Measurements from ENCODE around the gene RAB28. TPM values are rescaled to one million over a fixed set of nuclear protein-coding genes. Genes with fewer than 3 reads are reported as not detected.

RAB28 gene
- total and polyA plus RNA-seq, 2 of the 8 experiments (the other 6 are each of a cell fraction or from before 2014, with no cell fraction given): 16.0 to 18.7 TPM

- H2AK5ac ChIP-seq (ENCODE audit: low read depth, low read length): no peak overlapping the region
- no peak overlapping the region for H2BK20ac ChIP-seq (ENCODE audit: low read length)
- H3K4ac ChIP-seq (replicated peaks; ENCODE audit: insufficient read length, low read depth, low read length): no peak overlapping the region
- no peaks in the 10 kb centered on the region for H3K4me1 ChIP-seq (replicated peaks in 1 of 4; ENCODE audit: control insufficient read depth in 3 of 4, insufficient read depth in 4 of 4, low read length in 3 of 4)
- no peak overlapping the region for H2BK5ac ChIP-seq (ENCODE audit: low read depth, low read length)
- H3K79me2 ChIP-seq (ENCODE audit: control insufficient read depth in 1 of 2, insufficient read depth in 2 of 2, low read length in 2 of 2): no peaks in the 10 kb centered on the region
- H3K56ac ChIP-seq (replicated peaks; ENCODE audit: insufficient read length, low read depth, low read length): no peak overlapping the region
- no peak overlapping the region for H4K91ac ChIP-seq (replicated peaks; ENCODE audit: insufficient read length, low read length)
- FAIRE-seq (no peak), DNase-seq (ENCODE audit: low read depth in 1 of 2, low spot score in 2 of 2) (no peak)
- ChIA-PET POLR2A (ENCODE audit: partially characterized antibody) (no interaction called here), CTCF (ENCODE audit: partially characterized antibody) (no interaction called here)
- H2BK120ac ChIP-seq (replicated peaks; ENCODE audit: low read depth, low read length): no peak overlapping the region
- no peak overlapping the region for H3K23ac ChIP-seq (ENCODE audit: insufficient read length)
- no peak overlapping the region for H3K14ac ChIP-seq (ENCODE audit: insufficient read length)
- H3K27ac ChIP-seq (ENCODE audit: low read depth, low read length): no peak overlapping the region
- H3K79me1 ChIP-seq (ENCODE audit: low read depth, low read length): no peaks in the 10 kb centered on the region
- H4K20me1 ChIP-seq (replicated peaks in 1 of 2; ENCODE audit: control insufficient read depth in 1 of 2, insufficient read depth in 2 of 2, low read length in 2 of 2): peaks cover 0 to 3% of the 10 kb centered on the region in 2 experiments
- H3K9me3 ChIP-seq (ENCODE audit: insufficient read depth in 2 of 2, low read depth in 1 of 2, low read length in 1 of 2): no peaks in the 10 kb centered on the region
- no peak overlapping the region for H4K5ac ChIP-seq (ENCODE audit: insufficient read length, low read depth, low read length)
- WGBS, 2 experiments (ENCODE audit: extremely low coverage in 1 of 2, insufficient coverage in 1 of 2, insufficient read length in 1 of 2, insufficient replicate concordance in 2 of 2, low coverage in 1 of 2, low lambda C conversion rate in 2 of 2, missing lambda C conversion rate in 1 of 2): 92% methylated on average over 1 of the region's 1 CpG; no CpG with 5 or more reads in 1 of the 2 experiments
- no peak overlapping the region for H4K8ac ChIP-seq (ENCODE audit: extremely low read depth, insufficient read depth, low read length)
- H2BK12ac ChIP-seq (ENCODE audit: low read depth, low read length): no peak overlapping the region
- no peak overlapping the region for H3K4me2 ChIP-seq (ENCODE audit: insufficient read depth in 1 of 2, low read depth in 2 of 2, low read length in 2 of 2)
- no peak overlapping the region for H2BK15ac ChIP-seq (ENCODE audit: low read length)
- H3K18ac ChIP-seq (ENCODE audit: extremely low read depth, low read length): no peak overlapping the region
- H3K9ac ChIP-seq (replicated peaks in 1 of 4; ENCODE audit: extremely low read depth in 1 of 4, low read depth in 3 of 4, low read length in 3 of 4): no peak overlapping the region
- no peaks in the 10 kb centered on the region for H3K23me2 ChIP-seq (ENCODE audit: low read depth, low read length)
- no peaks in the 10 kb centered on the region for H3K27me3 ChIP-seq (replicated peaks in 1 of 4; ENCODE audit: control insufficient read depth in 3 of 4, extremely low read depth in 1 of 4, insufficient read depth in 3 of 4, low read length in 3 of 4)
- H3K36me3 ChIP-seq (ENCODE audit: control insufficient read depth in 2 of 4, insufficient read depth in 4 of 4, low read length in 3 of 4): peaks cover 0 to 4% (median 0%) of the 10 kb centered on the region in 4 experiments; a peak in 1 of 8 replicates
- H2AFZ ChIP-seq (ENCODE audit: low read length): no peak overlapping the region
- H3K4me3 ChIP-seq (ENCODE audit: extremely low read depth in 1 of 4, insufficient read depth in 2 of 4, low read depth in 3 of 4, low read length in 4 of 4): no peak overlapping the region
- TF ChIP-seq ATF2 (IDR thresholded peaks at IDR 0.05; ENCODE audit: low read length) (no peak), GABPA (IDR thresholded peaks at IDR 0.05; ENCODE audit: borderline replicate concordance, insufficient read depth, low read length) (no peak), SP2 (IDR thresholded peaks at IDR 0.05; ENCODE audit: low read length) (no peak), SIN3A (conservative IDR thresholded peaks at IDR 0.05 in 1 of 2, IDR thresholded peaks at IDR 0.05 in 1 of 2; ENCODE audit: low read depth in 1 of 2, low read length in 2 of 2) (no peak), USF2 (IDR thresholded peaks at IDR 0.05; ENCODE audit: low read length) (no peak), MAFK (IDR thresholded peaks at IDR 0.05; ENCODE audit: low read depth, low read length) (no peak), RXRA (IDR thresholded peaks at IDR 0.05; ENCODE audit: insufficient read depth, low read depth, low read length) (no peak), E2F6 (IDR thresholded peaks at IDR 0.05) (no peak), HDAC6 (IDR thresholded peaks at IDR 0.05; ENCODE audit: low read depth, low read length) (no peak)
Measured at GRCh38 chr4:13452927-13453579, 31.1 kb downstream of the RAB28 start.

All from H1 (cell line).